Lung (tissue), 12 donors: ENCODE results near the gene C2orf76. TPM values are rescaled to one million over a fixed set of nuclear protein-coding genes. Genes with fewer than 3 reads are reported as not detected.

Source experiments
- ATAC-seq: fragments of 200-7000 bp; cut with Tn5 transposase; one replicate; pipeline ENCODE4 v1.9.1; 2020; ENCODE audit warnings: moderate number of reproducible peaks; ENCODE audit not compliant: insufficient read depth, low FRiP score
- DNase-seq, 3 donors: peaks; one replicate each; pipeline ENCODE4 v3.0.0-alpha.2; 2013 to 2017
- H3K27ac ChIP-seq, 2 donors: one replicate each; pipeline ENCODE4 v1.5.1; 2013; ENCODE audit warnings: mild to moderate bottlenecking in 2 of 2, moderate library complexity in 2 of 2, control low read depth in 1 of 2, inconsistent platforms in 1 of 2, low read depth in 1 of 2, low read length in 1 of 2
- H3K27me3 ChIP-seq, 3 donors: one replicate each; pipeline ENCODE4 v1.5.1; 2013; ENCODE audit warnings: low read length in 2 of 3; ENCODE audit not compliant: control insufficient read depth in 3 of 3, insufficient read depth in 3 of 3
- H3K36me3 ChIP-seq, 4 donors: one replicate each; pipeline ENCODE4 v1.5.1; 2013; ENCODE audit warnings: low read length in 4 of 4, mild to moderate bottlenecking in 1 of 4, moderate library complexity in 1 of 4; ENCODE audit not compliant: control insufficient read depth in 4 of 4, insufficient read depth in 4 of 4
- H3K4me1 ChIP-seq, 5 donors: one replicate each; pipeline ENCODE4 v1.5.1; 2013; ENCODE audit warnings: low read length in 5 of 5, mild to moderate bottlenecking in 2 of 5, moderate library complexity in 1 of 5; ENCODE audit not compliant: control insufficient read depth in 5 of 5, insufficient read depth in 5 of 5
- H3K4me3 ChIP-seq: one replicate; pipeline ENCODE4 v1.5.1; 2013; ENCODE audit warnings: mild to moderate bottlenecking, control low read depth, moderate library complexity
- H3K9ac ChIP-seq, 2 donors: one replicate each; pipeline ENCODE4 v1.5.1; 2013; ENCODE audit warnings: low read length in 2 of 2, control low read depth in 1 of 2; ENCODE audit not compliant: insufficient read depth in 1 of 2
- H3K9me3 ChIP-seq, 4 donors: one replicate each; pipeline ENCODE4 v1.5.1; 2013; ENCODE audit warnings: low read length in 3 of 4, mild to moderate bottlenecking in 1 of 4, moderate library complexity in 1 of 4; ENCODE audit not compliant: control insufficient read depth in 4 of 4, insufficient read depth in 3 of 4
- CTCF ChIP-seq: IDR thresholded peaks from 2 replicates; pipeline ENCODE4 v1.5.1; 2012; ENCODE audit warnings: mild to moderate bottlenecking; ENCODE audit errors: control extremely low read depth, extremely low read depth
- WGBS, 2 donors: extraction: QIAGEN DNeasy Blood & Tissue Kit; methylation state at CpG; one replicate each; pipeline ENCODE4 v1.1.7; 2013; 5-methylcytosine and 5-hydroxymethylcytosine counted together
- polyA plus RNA-seq, 2 donors: library from polyadenylated mRNA; stranded (reverse); fragments of 200-250 nt; gene quantifications; one replicate each; pipeline ENCODE4 v1.2.1, GENCODE V29; 2013
- total RNA-seq, 2 donors: library from RNA; depleted of rRNA in 1 of 2; stranded (reverse); fragments of >200 nt in 1 of 2; gene quantifications; one replicate each; pipeline ENCODE4 v1.2.1, GENCODE V29; 2014 to 2021
- donor health status: control.
- donor health status: control.
- donor health status: Bipolar disorder and iron deficiency.
- donor health status: healthy.
- donor health status: DM: yes; HTN: yes; CAD: no.

The C2orf76 gene
- total and polyA plus RNA-seq, 4 donors: 9.1 to 24.6 (median 17.3) TPM

- H3K36me3 ChIP-seq: peaks cover 0 to 3% (median 0%) of the 10 kb centered on the region in 4 donors
- no peak overlapping the region for H3K27ac ChIP-seq
- no peaks in the 10 kb centered on the region for H3K27me3 ChIP-seq
- no peaks in the 10 kb centered on the region for H3K9me3 ChIP-seq
- H3K4me3 ChIP-seq: no peak overlapping the region
- H3K4me1 ChIP-seq: no peaks in the 10 kb centered on the region
- TF ChIP-seq CTCF: no peak
- peak in 1 of 3 donors; percentile 16 for DNase-seq
- WGBS, 2 donors: 86 to 88% methylated on average over 5 of the region's 5 CpGs
- ATAC-seq: no peak
- H3K9ac ChIP-seq: no peak overlapping the region
Observed at GRCh38 chr2:119311371-119311770, 55.3 kb downstream of the C2orf76 start.

- Histone ChIP-seq H3K27me3 (no peaks in the 10 kb centered on the region), H3K9me3 (no peaks in the 10 kb centered on the region), H3K4me3 (no peak overlapping the region), H3K9ac (no peak overlapping the region), H3K27ac (no peak overlapping the region), H3K36me3 (peaks cover 0 to 3% (median 0%) of the 10 kb centered on the region in 4 donors), H3K4me1 (peaks cover 0 to 3% (median 0%) of the 10 kb centered on the region in 5 donors)
- ATAC-seq (no peak), DNase-seq (no peak)
- TF ChIP-seq CTCF: no peak
- 95 to 97% methylated on average over 4 of the region's 4 CpGs for WGBS, 2 donors
Observed at GRCh38 chr2:119308793-119309330, 57.8 kb downstream of the C2orf76 start.

- no peaks in the 10 kb centered on the region for H3K9me3 ChIP-seq
- DNase-seq (no peak), ATAC-seq (no peak)
- H3K27me3 ChIP-seq: no peaks in the 10 kb centered on the region
- H3K27ac ChIP-seq: no peak overlapping the region
- H3K4me1 ChIP-seq: peaks cover 0 to 3% (median 0%) of the 10 kb centered on the region in 5 donors
- no peak overlapping the region for H3K9ac ChIP-seq
- 94% methylated on average over 7 of the region's 7 CpGs for WGBS, 2 donors
- no peak overlapping the region for H3K4me3 ChIP-seq
- no peak for TF ChIP-seq CTCF
- H3K36me3 ChIP-seq: peaks cover 0 to 3% (median 0%) of the 10 kb centered on the region in 4 donors
Observed at GRCh38 chr2:119307419-119308140, 59.1 kb downstream of the C2orf76 start.
